Activated naive CD4-positive, alpha-beta T cell (primary cell): Measurements from ENCODE around the gene M1AP.

ENCODE experiments used
- DNase-seq, 4 experiments: peaks; one replicate each; lab custom pipeline; 2025; lab: John Stamatoyannopoulos, UW

The M1AP gene

DNA sequence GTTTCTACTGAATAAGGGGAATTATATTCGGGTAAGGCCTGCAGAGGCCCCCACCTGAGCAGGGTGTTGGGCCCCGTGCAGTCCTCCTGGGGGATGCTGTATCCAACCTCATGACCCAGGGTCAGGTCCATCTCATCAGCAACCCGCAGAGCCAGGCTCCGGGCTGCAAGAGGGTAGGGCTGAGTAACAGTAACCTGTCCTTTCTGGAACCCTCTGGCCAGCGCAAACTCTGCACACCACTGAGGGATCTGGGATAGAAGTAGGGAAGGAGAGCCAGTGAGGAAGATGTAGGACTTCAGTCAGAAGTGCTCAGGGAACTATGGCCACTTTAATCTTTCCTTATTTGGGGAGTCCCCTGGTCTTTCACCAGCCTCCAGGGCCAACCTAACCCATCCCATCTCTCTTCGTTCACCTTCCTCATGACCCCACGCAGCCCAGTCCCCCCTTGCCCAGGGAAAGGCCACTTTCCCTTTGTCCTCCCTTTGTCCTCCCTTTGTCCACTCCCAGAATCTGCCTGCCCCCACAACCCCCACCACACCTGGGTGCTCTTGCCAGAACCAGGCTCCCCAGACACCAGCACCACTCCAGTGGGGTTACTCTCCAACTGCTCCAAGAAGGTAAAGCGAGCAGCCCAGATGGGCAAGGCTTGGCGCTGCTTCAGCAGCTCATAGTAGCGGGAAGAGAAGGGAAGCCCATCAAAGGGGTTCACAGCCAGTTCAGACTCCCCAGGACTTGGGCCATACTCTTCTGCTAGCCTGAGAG is 123.0 kb downstream of the M1AP start:
- no peak for DNase-seq

DNA sequence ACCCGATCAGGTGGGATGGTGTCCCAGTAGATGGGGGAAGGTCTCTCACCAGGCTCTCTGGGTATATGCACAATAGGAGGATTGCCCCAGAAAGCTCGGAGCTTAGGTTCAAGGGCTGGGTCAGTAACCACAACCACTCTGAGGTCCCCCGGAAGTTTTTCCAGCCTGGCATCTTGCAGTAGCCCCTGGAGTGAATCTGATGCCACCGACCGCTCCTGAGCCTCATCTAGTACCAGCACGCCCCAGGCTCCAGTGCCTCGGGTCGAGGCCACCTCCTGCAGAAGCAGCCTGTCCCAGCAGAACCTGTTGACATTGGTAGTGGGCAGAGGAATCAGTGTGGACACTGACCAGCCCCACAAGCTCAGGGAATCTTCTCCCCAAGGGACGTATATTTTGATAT is 124.1 kb downstream of the M1AP start:
- no peak for DNase-seq

DNA sequence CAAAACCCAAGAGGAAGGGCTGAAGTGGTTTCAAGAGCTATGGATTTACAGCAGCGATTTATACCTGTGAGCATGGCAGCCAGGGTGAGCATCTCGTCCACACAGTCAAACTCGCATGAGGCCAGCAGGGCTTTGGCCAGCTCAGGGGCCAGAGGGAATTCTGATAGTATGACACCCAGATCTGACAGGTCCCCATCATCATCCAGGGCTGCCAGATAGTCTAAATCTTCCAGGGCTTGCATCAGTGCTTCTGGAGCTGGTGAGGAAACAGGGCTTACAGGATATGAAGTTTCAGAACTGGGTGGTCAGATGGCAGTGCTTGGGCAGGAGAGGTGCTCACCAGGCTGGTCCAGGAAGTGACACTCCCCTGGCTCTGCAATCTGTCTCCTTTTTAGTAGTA is 125.6 kb downstream of the M1AP start:
- DNase-seq, result no peak

DNA sequence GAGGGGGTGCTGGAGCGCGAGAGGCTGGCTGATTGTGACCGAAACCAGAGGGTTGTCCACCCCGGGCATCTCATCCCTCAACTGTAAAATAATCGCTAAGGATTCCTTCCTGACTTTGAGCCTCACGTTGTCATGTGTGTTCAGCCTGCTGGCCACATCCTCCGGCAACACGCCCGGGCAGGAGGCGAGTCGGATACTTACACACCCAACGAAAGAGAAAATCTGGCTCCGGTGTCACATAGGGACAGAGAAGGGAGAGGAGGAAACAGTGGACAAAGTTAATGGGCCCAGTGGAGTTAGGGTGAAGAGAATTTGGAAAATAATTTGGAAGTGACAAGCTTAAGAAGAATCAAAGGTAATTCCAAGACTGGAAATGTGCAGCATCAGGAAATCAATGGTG is 131.5 kb downstream of the M1AP start:
- no peak for DNase-seq

DNA sequence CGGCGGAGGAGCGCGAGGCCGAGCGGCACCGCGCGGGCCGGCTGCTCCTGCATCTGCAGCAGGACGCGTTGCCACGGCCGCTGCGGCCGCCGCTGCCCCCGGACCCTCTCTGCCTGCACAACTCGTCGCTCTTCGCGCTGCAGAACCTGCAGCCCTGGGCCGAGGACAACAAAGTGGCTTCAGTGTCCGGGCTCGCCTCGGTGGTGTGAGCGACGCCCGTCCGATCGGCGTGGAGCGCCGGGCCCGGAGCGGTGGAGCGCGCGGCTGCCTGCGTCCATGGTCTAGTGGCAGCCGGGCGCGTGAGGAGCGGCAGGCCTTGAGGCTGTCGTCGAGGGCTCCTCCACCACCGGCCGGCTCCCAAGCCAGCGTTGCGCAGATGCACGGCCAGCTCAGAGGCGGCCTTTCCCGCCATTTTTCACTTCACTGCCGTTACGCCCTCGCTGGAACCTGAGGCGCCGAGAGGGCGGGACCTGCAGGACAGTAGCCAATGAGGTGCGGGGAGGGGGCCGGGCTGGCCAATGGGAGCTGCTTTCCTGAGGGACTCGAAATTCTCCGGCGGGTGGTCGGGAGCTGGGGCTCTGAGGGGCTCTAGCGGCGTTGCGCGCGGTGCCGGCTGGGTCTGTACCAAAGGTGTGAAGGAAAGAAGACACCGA is 132.0 kb downstream of the M1AP start:
- peak in 3 of 4 experiments; percentile 22 to 65 (median 40) for DNase-seq

DNA sequence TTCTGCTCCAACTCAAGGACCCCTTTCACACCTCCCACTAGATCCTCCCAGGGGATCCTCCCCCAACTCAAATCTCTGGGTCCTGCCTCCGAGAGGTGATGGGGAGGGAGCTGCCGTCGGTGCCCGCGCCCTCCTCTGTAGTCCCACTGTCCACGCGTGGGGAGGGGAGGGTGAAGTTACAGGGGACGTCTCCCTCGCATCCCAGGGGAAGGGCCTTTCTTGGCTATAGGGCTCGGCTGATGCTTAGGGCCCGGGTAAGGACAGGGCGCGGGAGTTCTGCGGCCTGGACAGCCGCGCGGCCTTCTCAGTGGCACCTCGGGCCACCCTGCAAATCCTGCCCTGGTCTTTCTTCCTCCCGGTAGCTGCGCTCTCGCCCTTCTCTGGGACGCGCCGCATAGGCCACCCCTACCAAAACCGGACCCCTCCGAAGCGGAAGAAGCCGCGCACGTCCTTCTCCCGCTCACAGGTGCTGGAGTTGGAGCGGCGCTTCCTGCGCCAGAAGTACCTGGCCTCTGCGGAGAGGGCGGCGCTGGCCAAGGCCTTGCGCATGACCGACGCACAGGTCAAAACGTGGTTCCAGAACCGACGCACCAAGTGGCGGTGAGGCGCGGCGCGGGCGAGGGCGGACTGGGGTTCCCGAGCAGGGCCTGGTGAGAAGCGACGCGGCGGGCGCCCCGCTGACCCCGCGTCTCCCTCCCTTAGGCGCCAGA is 132.7 kb downstream of the M1AP start:
- DNase-seq, result no peak

DNA sequence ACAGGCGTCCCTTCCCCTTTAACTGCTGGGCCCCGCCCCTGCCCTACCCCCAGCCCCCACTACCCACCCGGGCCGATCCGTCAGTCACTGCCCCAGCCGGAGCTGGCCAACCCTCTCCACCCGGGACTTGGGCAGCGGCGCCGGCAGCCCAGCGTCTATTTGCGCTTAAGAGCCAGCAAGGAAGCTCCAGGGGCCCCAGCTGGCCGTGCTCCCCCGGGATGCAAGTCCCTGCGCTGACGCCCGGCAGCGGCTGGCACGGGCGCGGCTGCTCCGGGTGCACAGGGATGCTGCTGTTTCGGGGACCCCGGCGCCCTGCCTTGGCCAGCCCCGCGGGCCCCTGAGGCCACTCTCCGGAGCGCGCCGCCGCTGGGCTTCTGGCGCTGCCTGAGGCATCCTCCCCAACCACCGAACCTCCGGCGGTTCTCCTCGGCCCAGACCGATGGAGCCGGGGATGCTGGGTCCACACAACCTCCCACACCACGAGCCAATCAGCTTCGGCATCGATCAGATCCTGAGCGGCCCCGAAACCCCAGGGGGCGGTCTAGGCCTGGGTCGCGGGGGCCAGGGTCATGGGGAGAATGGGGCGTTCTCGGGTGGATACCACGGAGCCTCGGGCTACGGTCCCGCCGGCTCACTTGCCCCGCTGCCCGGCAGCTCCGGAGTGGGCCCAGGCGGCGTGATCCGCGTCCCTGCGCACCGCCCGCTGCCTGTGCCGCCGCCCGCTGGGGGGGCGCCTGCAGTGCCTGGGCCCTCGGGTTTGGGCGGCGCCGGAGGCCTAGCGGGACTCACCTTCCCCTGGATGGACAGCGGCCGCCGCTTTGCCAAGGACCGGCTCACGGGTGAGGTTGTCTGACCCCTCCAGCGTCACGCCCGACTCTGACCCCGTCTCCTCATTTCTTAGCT is 133.5 kb downstream of the M1AP start, which contains the start of gene TLX2:
TSS of gene TLX2 (plus strand) at position 83 of the 903 bp plus-strand sequence. CDS start at position 440, 357 bp downstream.
- DNase-seq, result no peak

DNA sequence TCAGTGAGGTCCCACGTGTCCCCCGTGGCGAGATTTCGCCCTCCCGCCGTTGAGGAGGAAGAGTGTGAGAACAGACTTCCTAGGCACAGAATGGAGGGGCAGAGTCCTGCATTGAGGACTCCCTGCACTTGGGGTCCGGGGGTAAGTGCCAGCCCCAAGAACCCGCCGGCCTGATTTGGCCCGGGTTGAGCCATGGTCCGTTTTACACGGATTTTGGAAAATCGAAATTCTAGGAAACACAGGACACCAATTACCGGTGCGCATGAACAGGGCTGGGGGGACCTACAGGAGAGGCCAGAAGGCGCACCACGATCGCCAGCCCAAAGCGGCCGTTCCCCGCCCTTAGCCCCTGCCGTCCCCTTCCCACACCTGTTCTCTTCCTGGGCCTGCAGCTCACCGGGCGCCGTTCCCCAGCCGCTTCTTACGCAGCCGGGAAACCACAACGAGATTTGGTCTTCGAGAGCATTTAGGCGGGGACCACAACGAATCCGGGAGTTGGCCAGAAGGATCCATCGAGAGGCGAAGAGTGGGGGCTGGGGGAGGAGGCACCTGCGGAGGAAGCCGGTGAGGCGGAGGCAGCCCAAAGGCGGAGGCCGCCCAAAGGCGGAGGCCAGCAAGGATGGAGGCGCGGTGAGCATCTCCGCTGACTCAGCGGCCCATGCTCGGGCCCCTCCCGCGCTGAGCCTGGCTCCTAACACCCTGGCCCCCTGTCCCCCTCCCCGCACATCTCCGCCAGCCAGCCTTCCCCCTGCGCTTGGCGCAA is 134.3 kb downstream of the M1AP start:
- DNase-seq, result peak in 1 of 4 experiments; percentile 13

DNA sequence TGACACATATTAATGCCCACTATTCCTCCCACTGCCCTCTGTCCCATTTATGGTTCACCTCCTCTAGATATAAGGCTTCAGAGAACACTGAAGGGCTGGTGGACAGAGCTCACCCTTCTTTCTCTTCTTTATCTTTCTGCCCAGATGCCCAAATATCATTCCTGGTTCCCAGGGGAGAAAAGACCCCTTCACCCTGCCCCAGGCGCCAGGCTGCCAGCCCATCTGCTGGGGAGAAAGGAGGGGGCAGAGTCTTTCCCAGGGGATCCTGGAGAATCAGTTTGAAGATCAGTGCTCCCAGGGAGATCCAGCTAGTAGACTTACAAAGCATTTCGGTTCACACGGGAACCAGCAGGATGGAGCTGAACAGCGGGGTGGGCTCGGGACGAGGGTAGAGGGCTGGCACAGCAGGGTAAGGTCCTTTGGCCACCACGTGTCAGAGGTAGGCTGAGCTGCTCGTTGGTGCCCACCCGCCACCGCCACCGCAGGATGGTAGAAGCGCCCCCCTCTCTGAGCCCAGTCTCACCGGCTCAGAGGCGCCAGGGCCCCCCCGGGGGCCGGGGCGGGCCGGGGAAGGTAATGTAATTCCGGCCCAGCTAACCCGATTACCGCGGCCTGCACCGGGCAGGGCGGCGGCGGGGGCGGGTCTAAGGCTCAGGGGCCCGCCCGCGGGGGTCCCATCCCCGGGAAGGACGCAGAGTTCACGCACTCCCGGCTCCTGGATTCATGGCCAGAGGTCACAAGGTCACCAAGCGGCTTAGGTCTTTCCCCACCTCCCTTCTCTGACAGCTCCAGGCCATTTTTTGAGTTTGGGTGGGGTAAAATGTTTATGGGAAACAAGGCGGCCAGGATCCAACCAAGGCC is 135.2 kb downstream of the M1AP start:
- DNase-seq, result no peak

DNA sequence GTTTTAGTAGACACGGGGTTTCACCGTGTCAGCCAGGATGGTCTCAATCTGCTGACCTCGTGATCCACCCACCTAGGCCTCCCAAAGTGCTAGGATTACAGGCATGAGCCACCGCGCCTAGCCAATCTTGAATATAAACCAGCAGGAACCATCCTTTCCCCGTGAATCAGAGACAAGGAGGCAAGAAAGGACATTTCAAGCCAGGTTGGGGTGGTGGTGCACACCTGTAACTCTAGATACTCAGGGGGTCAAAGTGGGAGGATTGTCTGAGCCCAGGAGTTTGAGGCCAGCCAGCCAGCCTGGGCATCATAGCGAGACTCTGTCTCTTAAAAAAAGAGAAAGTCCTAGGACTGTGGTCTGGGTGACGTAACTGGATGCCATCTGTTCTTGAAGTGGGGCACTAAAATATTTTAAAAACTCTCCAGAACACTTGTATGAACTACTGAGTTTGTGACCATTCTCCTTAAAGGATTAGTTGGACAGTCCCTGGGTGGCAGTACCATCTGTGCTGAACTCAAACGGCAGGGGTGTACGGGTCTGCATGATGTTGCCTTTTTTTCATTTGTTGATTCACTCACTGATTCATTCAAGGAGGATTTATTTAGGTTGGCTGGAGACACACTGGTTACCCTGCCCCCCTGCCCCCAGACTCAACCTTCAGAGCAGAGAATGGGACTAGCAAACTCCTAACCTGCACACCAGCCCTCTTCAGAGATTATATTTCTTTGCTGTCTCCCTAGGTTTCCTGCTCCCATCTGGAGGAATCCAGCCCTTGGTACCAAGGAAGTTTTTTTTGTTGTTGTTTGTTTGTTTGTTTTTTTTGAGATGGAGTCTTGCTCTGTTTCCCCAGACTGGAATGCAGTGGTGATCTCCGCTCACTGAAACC is 136.8 kb downstream of the M1AP start:
- DNase-seq, result no peak

DNA sequence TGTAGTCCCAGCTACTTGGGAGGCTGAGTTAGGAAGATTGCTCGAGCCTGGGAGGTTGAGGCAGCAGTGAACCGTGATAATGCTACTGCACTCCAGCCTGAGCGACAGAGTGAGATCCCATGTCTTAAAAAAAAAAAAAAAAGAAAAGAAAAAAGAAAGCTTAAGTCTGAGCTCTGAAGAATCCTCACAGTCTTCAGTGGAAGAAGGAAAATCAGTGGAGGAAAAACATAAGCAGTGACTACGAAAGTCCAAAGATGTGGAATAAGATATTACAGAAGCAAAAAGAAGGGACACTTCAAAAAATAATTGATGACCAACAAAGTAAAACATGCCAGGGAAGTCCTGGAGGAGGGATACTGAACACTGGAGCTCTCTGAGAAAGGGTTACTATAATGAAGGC is 137.9 kb downstream of the M1AP start:
- DNase-seq, result no peak

DNA sequence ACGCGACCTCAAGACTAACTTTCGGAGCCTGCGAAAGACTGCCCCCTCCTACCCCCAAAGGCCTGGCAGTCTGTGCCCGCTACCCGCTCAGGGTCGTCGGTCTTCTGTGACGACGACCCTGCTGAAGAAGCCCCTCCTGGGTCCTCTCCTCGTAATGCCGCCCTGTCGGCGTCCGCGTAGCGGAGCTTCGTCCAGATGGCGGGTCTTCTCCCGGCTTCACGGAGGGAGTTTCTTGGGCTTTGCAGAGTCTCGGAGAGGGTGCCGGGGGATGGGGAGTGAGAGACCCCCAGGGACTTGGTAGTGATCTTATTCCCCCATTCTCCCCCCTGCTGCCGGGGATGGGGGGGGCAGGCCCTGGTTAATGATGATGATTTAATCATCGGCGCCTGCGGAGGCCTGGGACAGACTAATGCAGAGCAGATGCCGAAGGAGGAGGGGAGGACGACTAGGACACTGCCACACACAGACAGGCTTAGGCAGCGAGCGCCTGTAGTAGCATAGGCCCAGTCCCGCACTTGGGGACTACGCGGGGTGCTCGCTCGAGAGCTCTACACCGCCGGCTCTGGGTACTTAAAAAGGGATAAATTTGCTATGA is 140.1 kb downstream of the M1AP start:
- no peak for DNase-seq
